Right kidney (tissue), 1 donor: Measurements from ENCODE around the gene GPR18.

Experiments
- DNase-seq: peaks from one replicate; pipeline ENCODE4 v3.0.0-alpha.2; 2016

Gene GPR18

GRCh38 chr13:99290894-99291293, 32.7 kb upstream of the GPR18 start:
- no peak for DNase-seq

GRCh38 chr13:99289674-99290337, 31.6 kb upstream of the GPR18 start:
- DNase-seq, result no peak

GRCh38 chr13:99289271-99289670, 31.1 kb upstream of the GPR18 start:
- no peak for DNase-seq

- DNase-seq, result no peak
Measured at GRCh38 chr13:99288089-99288488, 29.9 kb upstream of the GPR18 start.

GRCh38 chr13:99287551-99287950, 29.4 kb upstream of the GPR18 start:
- no peak for DNase-seq

GRCh38 chr13:99285432-99286182, 27.4 kb upstream of the GPR18 start:
- DNase-seq, result no peak

- DNase-seq, result no peak
Measured at GRCh38 chr13:99282264-99283231, 24.4 kb upstream of the GPR18 start.

- DNase-seq, result no peak
Measured at GRCh38 chr13:99281811-99282263, 23.7 kb upstream of the GPR18 start.

- DNase-seq, result no peak
Measured at GRCh38 chr13:99280166-99280565, 22.0 kb upstream of the GPR18 start.

- no peak for DNase-seq
Measured at GRCh38 chr13:99279637-99280036, 21.5 kb upstream of the GPR18 start.

GRCh38 chr13:99278843-99279242, 20.7 kb upstream of the GPR18 start:
- DNase-seq, result no peak

- DNase-seq, result no peak
Measured at GRCh38 chr13:99278200-99278599, 20.0 kb upstream of the GPR18 start.

GRCh38 chr13:99277629-99278028, 19.4 kb upstream of the GPR18 start:
- no peak for DNase-seq

GRCh38 chr13:99276706-99277105, 18.5 kb upstream of the GPR18 start:
- no peak for DNase-seq

- DNase-seq, result no peak
Measured at GRCh38 chr13:99275093-99275469, 16.9 kb upstream of the GPR18 start.

- DNase-seq, result no peak
Measured at GRCh38 chr13:99273128-99273527, 14.9 kb upstream of the GPR18 start.

- no peak for DNase-seq
Measured at GRCh38 chr13:99272481-99272880, 14.3 kb upstream of the GPR18 start.

GRCh38 chr13:99271249-99271648, 13.1 kb upstream of the GPR18 start:
- no peak for DNase-seq

GRCh38 chr13:99270518-99270917, 12.3 kb upstream of the GPR18 start:
- DNase-seq, result no peak

GRCh38 chr13:99269627-99270241, 11.6 kb upstream of the GPR18 start:
- DNase-seq, result no peak

GRCh38 chr13:99268822-99269221, 10.6 kb upstream of the GPR18 start:
- no peak for DNase-seq

GRCh38 chr13:99267927-99268326, 9.7 kb upstream of the GPR18 start:
- DNase-seq, result no peak
